HepG2 (cell line): ENCODE measurements around the gene ABHD4. TPM values are rescaled to one million over a fixed set of nuclear protein-coding genes. Genes with fewer than 3 reads are reported as not detected.

Experiments
- JUNB ChIP-seq: sonication (generic); formaldehyde crosslinking; IDR thresholded peaks from 2 replicates; pipeline ENCODE4 v1.8.0; 2022; ENCODE audit warnings: missing genetic modification reagents, mild to moderate bottlenecking, borderline replicate concordance
- KMT2B ChIP-seq: IDR thresholded peaks from 2 replicates; pipeline ENCODE4 v1.6.1; 2016; ENCODE audit warnings: missing genetic modification reagents, missing compliant biosample characterization
- MEIS1 ChIP-seq: sonication (generic); formaldehyde crosslinking; IDR thresholded peaks from 2 replicates; pipeline ENCODE4 v1.9.0; 2021; ENCODE audit warnings: mild to moderate bottlenecking, missing genetic modification reagents, moderate library complexity, borderline replicate concordance
- NCOA5 ChIP-seq: sonication (generic); formaldehyde crosslinking; IDR thresholded peaks from 2 replicates; pipeline ENCODE4 v1.4.0; 2020; ENCODE audit warnings: missing genetic modification reagents
- NFKBIZ ChIP-seq: IDR thresholded peaks from 2 replicates; pipeline ENCODE4 v1.6.1; 2018; ENCODE audit warnings: missing genetic modification reagents, missing compliant biosample characterization
- PAWR ChIP-seq: sonication (generic); formaldehyde crosslinking; IDR thresholded peaks from 2 replicates; pipeline ENCODE4 v1.4.0; 2020; ENCODE audit warnings: missing genetic modification reagents, mild to moderate bottlenecking, borderline replicate concordance
- POLR2AphosphoS5 ChIP-seq: IDR thresholded peaks from 2 replicates; pipeline ENCODE4 v1.6.1; 2012; ENCODE audit warnings: low read depth, low read length
- RELA ChIP-seq: sonication (generic); formaldehyde crosslinking; IDR thresholded peaks from 2 replicates; pipeline ENCODE4 v1.4.0; 2020; ENCODE audit warnings: missing genetic modification reagents
- SRY ChIP-seq: sonication (generic); formaldehyde crosslinking; IDR thresholded peaks from 2 replicates; pipeline ENCODE4 v1.8.0; 2022; ENCODE audit warnings: mild to moderate bottlenecking, missing genetic modification reagents
- ZKSCAN5 ChIP-seq: sonication (generic); formaldehyde crosslinking; IDR thresholded peaks from 2 replicates; pipeline ENCODE4 v1.5.1; 2020; ENCODE audit warnings: mild to moderate bottlenecking, missing genetic modification reagents
- ZNF546 ChIP-seq: sonication (generic); formaldehyde crosslinking; conservative IDR thresholded peaks from 2 replicates; pipeline ENCODE4 v1.8.1; 2023; ENCODE audit warnings: mild to moderate bottlenecking, missing genetic modification reagents
- ZNF570 ChIP-seq: sonication (generic); formaldehyde crosslinking; IDR thresholded peaks from 2 replicates; pipeline ENCODE4 v1.4.0; 2020; ENCODE audit warnings: mild to moderate bottlenecking, missing genetic modification reagents, borderline replicate concordance
- ZNF7 ChIP-seq: IDR thresholded peaks from 2 replicates; pipeline ENCODE4 v1.6.1; 2016; ENCODE audit warnings: missing biosample characterization, missing genetic modification reagents
- ZNF768 ChIP-seq: sonication (generic); formaldehyde crosslinking; IDR thresholded peaks from 2 replicates; pipeline ENCODE4 v1.4.0; 2020; ENCODE audit warnings: missing genetic modification reagents
- polyA plus RNA-seq, 8 experiments: library from polyadenylated mRNA; depleted of rRNA in 3 of 8; stranded (reverse) in 7 of 8; unstranded in 1 of 8; fragments of >200 nt; fragmentation: Illumina TruSeq in 4 of 8; extraction: Trizol in 4 of 8; gene quantifications; 2 replicates each; pipeline versions ENCODE4 v1.2.1 to v1.2.3, GENCODE V29; 2011 to 2016; ENCODE audit warnings: low read depth in 4 of 8, missing spikeins in 1 of 8, mixed read lengths in 1 of 8; ENCODE audit not compliant: insufficient read depth in 1 of 8
- total RNA-seq, 5 experiments: library from RNA; depleted of rRNA; stranded (reverse); fragments of >200 nt; fragmentation: Illumina TruSeq; extraction: Trizol; gene quantifications; 2 replicates each; pipeline ENCODE4 v1.2.3, GENCODE V29; 2016; ENCODE audit warnings: low read depth in 1 of 5
- TF ChIP-seq, protein P1 (sequence below): sonication (generic); formaldehyde crosslinking; IDR thresholded peaks from 2 replicates; pipeline ENCODE4 v1.4.0; 2020; ENCODE audit warnings: missing genetic modification reagents
- TF ChIP-seq, protein P2 (sequence below): sonication (generic); formaldehyde crosslinking; IDR thresholded peaks from 2 replicates; pipeline ENCODE4 v1.5.0; 2020; ENCODE audit warnings: mild to moderate bottlenecking, missing genetic modification reagents
- TF ChIP-seq, protein P3 (sequence below): sonication (generic); formaldehyde crosslinking; IDR thresholded peaks from 2 replicates; pipeline ENCODE4 v1.9.0; 2021; ENCODE audit warnings: mild to moderate bottlenecking, missing genetic modification reagents
- TF ChIP-seq, protein P4 (sequence below): sonication (generic); formaldehyde crosslinking; IDR thresholded peaks from 2 replicates; pipeline ENCODE4 v1.4.0; 2020; ENCODE audit warnings: missing genetic modification reagents, borderline replicate concordance

ABHD4 gene
- total and polyA plus RNA-seq, 2 of the 13 experiments (the other 11 are each of a cell fraction or from before 2014, with no cell fraction given): 16.1 to 47.5 TPM

DNA sequence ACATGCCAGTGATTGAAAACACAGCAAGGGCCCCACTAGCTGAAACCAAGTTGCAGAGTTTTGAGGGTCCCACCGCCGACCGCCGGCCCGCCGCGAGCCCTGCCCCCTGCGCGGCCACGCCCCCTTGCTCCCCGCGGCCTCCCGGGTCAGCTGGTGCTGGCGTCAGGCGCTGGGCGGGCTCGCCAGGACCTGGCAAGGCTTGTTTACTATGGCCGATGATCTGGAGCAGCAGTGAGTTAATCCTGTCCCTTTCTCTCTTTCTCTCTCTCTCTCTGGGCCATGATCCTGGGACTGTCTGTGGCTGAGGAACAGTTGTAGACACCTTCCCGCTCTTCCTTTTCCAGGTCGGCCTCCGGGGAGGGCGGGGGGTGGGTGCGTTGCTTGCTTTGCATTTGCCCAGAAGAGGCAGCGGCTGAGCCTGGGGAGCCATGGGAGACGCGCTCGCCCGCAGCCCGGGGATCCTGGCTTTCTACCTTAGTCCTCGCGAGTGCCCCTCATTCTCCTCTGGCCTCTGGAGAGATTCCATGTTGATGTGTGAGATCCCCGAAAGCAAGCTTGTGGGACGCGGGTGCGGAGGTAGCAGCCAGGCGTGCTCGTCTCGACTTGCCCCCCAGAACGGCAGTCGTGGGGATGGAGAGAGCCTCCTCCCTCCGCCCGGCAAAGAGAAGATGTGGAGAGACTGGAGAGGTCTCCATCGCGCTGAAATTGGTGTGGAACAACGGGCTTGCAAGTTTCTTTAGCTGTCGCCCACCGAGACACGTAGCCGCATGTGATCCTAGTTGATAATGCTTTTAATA is at the start of gene ABHD4 (continued):
- TF ChIP-seq ZNF768: peak; percentile 76; the same call in 1 of the 2 replicates
- peak; percentile 42; the same call in 1 of the 2 replicates for TF ChIP-seq MEIS1 (CRISPR knock-in tag)
- TF ChIP-seq ZNF546: no peak; the same call in 1 of the 2 replicates
- no peak for TF ChIP-seq NCOA5 (CRISPR knock-in tag)
- TF ChIP-seq, protein P1, sequence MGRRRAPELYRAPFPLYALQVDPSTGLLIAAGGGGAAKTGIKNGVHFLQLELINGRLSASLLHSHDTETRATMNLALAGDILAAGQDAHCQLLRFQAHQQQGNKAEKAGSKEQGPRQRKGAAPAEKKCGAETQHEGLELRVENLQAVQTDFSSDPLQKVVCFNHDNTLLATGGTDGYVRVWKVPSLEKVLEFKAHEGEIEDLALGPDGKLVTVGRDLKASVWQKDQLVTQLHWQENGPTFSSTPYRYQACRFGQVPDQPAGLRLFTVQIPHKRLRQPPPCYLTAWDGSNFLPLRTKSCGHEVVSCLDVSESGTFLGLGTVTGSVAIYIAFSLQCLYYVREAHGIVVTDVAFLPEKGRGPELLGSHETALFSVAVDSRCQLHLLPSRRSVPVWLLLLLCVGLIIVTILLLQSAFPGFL (CRISPR knock-in tag): no peak
- no peak for TF ChIP-seq PAWR (CRISPR knock-in tag)
- TF ChIP-seq, protein P2, sequence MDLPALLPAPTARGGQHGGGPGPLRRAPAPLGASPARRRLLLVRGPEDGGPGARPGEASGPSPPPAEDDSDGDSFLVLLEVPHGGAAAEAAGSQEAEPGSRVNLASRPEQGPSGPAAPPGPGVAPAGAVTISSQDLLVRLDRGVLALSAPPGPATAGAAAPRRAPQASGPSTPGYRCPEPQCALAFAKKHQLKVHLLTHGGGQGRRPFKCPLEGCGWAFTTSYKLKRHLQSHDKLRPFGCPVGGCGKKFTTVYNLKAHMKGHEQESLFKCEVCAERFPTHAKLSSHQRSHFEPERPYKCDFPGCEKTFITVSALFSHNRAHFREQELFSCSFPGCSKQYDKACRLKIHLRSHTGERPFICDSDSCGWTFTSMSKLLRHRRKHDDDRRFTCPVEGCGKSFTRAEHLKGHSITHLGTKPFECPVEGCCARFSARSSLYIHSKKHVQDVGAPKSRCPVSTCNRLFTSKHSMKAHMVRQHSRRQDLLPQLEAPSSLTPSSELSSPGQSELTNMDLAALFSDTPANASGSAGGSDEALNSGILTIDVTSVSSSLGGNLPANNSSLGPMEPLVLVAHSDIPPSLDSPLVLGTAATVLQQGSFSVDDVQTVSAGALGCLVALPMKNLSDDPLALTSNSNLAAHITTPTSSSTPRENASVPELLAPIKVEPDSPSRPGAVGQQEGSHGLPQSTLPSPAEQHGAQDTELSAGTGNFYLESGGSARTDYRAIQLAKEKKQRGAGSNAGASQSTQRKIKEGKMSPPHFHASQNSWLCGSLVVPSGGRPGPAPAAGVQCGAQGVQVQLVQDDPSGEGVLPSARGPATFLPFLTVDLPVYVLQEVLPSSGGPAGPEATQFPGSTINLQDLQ: peak; percentile 1; the same call in 1 of the 2 replicates
- peak; percentile 78 for TF ChIP-seq KMT2B
- TF ChIP-seq, protein P3, sequence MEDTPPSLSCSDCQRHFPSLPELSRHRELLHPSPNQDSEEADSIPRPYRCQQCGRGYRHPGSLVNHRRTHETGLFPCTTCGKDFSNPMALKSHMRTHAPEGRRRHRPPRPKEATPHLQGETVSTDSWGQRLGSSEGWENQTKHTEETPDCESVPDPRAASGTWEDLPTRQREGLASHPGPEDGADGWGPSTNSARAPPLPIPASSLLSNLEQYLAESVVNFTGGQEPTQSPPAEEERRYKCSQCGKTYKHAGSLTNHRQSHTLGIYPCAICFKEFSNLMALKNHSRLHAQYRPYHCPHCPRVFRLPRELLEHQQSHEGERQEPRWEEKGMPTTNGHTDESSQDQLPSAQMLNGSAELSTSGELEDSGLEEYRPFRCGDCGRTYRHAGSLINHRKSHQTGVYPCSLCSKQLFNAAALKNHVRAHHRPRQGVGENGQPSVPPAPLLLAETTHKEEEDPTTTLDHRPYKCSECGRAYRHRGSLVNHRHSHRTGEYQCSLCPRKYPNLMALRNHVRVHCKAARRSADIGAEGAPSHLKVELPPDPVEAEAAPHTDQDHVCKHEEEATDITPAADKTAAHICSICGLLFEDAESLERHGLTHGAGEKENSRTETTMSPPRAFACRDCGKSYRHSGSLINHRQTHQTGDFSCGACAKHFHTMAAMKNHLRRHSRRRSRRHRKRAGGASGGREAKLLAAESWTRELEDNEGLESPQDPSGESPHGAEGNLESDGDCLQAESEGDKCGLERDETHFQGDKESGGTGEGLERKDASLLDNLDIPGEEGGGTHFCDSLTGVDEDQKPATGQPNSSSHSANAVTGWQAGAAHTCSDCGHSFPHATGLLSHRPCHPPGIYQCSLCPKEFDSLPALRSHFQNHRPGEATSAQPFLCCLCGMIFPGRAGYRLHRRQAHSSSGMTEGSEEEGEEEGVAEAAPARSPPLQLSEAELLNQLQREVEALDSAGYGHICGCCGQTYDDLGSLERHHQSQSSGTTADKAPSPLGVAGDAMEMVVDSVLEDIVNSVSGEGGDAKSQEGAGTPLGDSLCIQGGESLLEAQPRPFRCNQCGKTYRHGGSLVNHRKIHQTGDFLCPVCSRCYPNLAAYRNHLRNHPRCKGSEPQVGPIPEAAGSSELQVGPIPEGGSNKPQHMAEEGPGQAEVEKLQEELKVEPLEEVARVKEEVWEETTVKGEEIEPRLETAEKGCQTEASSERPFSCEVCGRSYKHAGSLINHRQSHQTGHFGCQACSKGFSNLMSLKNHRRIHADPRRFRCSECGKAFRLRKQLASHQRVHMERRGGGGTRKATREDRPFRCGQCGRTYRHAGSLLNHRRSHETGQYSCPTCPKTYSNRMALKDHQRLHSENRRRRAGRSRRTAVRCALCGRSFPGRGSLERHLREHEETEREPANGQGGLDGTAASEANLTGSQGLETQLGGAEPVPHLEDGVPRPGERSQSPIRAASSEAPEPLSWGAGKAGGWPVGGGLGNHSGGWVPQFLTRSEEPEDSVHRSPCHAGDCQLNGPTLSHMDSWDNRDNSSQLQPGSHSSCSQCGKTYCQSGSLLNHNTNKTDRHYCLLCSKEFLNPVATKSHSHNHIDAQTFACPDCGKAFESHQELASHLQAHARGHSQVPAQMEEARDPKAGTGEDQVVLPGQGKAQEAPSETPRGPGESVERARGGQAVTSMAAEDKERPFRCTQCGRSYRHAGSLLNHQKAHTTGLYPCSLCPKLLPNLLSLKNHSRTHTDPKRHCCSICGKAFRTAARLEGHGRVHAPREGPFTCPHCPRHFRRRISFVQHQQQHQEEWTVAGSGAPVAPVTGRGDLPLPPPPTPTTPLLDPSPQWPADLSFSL (CRISPR knock-in tag): no peak
- no peak; the same call in 1 of the 2 replicates for TF ChIP-seq ZKSCAN5
- no peak for TF ChIP-seq ZNF570 (CRISPR knock-in tag)
- TF ChIP-seq POLR2AphosphoS5: peak; percentile 95
- TF ChIP-seq, protein P4, sequence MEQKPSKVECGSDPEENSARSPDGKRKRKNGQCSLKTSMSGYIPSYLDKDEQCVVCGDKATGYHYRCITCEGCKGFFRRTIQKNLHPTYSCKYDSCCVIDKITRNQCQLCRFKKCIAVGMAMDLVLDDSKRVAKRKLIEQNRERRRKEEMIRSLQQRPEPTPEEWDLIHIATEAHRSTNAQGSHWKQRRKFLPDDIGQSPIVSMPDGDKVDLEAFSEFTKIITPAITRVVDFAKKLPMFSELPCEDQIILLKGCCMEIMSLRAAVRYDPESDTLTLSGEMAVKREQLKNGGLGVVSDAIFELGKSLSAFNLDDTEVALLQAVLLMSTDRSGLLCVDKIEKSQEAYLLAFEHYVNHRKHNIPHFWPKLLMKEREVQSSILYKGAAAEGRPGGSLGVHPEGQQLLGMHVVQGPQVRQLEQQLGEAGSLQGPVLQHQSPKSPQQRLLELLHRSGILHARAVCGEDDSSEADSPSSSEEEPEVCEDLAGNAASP: no peak
- peak; percentile 99 for TF ChIP-seq SRY (CRISPR knock-in tag)
- TF ChIP-seq ZNF7: 0 out of 2 replicates have a peak, but pooled peaks have one; percentile 22
- TF ChIP-seq JUNB: no peak
- no peak; the same call in 1 of the 2 replicates for TF ChIP-seq NFKBIZ (CRISPR knock-in tag)
- TF ChIP-seq RELA (CRISPR knock-in tag): no peak; the same call in 1 of the 2 replicates
